T-helper 1 cell treated with Interleukin-12 subunit alpha and Interleukin-12 subunit beta and Interleukin-4 antibody, amounts not matched to agents 30 μg/mL and 1 μg/mL, for 36 hours (primary cell): ENCODE measurements around the gene PLPPR3.

Experiments used
- H3K27ac Mint-ChIP-seq: one replicate; pipeline ENCODE4 v1.8.0; 2021; ENCODE audit warnings: mild to moderate bottlenecking, mixed read lengths
- H3K27me3 Mint-ChIP-seq: one replicate; pipeline ENCODE4 v1.8.0; 2021; ENCODE audit warnings: low read depth, mixed read lengths
- H3K36me3 Mint-ChIP-seq: one replicate; pipeline ENCODE4 v1.8.0; 2021; ENCODE audit warnings: low read depth, mixed read lengths
- H3K4me1 Mint-ChIP-seq: one replicate; pipeline ENCODE4 v1.8.0; 2021; ENCODE audit warnings: low read depth, mixed read lengths
- H3K4me3 Mint-ChIP-seq: one replicate; pipeline ENCODE4 v1.8.0; 2021; ENCODE audit warnings: mild to moderate bottlenecking, moderate library complexity, mixed read lengths
- H3K9me3 Mint-ChIP-seq: one replicate; pipeline ENCODE4 v1.8.0; 2021; ENCODE audit warnings: mixed read lengths

PLPPR3 gene

DNA sequence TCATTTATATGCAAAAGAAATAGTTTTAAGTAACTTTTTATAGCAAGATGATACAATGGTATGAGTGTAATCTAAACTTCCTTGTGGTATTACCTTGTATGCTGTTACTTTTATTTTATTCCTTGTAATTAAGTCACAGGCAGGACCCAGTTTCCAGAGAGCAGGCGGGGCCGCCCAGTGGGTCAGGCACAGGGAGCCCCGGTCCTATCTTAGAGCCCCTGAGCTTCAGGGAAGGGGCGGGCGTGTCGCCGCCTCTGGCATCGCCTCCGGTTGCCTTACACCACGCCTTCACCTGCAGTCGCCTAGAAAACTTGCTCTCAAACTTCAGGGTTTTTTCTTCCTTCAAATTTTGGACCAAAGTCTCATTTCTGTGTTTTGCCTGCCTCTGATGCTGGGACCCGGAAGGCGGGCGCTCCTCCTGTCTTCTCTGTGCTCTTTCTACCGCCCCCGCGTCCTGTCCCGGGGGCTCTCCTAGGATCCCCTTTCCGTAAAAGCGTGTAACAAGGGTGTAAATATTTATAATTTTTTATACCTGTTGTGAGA, 10.2 kb downstream of the PLPPR3 start:
- Mint-ChIP-seq H3K4me1 (peaks cover 6% of the 10 kb centered on the region), H3K9me3 (peaks cover 4% of the 10 kb centered on the region), H3K36me3 (peaks cover 34% of the 10 kb centered on the region), H3K4me3 (no peak overlapping the region), H3K27ac (no peak overlapping the region), H3K27me3 (no peaks in the 10 kb centered on the region)

DNA sequence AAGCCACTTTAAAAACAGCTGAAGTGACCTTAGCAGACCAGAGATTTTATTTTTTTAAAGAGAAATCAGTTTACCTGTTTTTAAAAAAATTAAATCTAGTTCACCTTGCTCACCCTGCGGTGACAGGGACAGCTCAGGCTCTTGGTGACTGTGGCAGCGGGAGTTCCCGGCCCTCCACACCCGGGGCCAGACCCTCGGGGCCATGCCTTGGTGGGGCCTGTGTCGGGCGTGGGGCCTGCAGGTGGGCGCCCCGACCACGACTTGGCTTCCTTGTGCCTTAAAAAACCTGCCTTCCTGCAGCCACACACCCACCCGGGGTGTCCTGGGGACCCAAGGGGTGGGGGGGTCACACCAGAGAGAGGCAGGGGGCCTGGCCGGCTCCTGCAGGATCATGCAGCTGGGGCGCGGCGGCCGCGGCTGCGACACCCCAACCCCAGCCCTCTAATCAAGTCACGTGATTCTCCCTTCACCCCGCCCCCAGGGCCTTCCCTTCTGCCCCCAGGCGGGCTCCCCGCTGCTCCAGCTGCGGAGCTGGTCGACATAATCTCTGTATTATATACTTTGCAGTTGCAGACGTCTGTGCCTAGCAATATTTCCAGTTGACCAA, 10.8 kb downstream of the PLPPR3 start:
- H3K4me3 Mint-ChIP-seq = no peak overlapping the region
- H3K4me1 Mint-ChIP-seq = peaks cover 6% of the 10 kb centered on the region
- no peak overlapping the region for H3K27ac Mint-ChIP-seq
- peaks cover 30% of the 10 kb centered on the region for H3K36me3 Mint-ChIP-seq
- H3K9me3 Mint-ChIP-seq = peaks cover 3% of the 10 kb centered on the region
- no peaks in the 10 kb centered on the region for H3K27me3 Mint-ChIP-seq

DNA sequence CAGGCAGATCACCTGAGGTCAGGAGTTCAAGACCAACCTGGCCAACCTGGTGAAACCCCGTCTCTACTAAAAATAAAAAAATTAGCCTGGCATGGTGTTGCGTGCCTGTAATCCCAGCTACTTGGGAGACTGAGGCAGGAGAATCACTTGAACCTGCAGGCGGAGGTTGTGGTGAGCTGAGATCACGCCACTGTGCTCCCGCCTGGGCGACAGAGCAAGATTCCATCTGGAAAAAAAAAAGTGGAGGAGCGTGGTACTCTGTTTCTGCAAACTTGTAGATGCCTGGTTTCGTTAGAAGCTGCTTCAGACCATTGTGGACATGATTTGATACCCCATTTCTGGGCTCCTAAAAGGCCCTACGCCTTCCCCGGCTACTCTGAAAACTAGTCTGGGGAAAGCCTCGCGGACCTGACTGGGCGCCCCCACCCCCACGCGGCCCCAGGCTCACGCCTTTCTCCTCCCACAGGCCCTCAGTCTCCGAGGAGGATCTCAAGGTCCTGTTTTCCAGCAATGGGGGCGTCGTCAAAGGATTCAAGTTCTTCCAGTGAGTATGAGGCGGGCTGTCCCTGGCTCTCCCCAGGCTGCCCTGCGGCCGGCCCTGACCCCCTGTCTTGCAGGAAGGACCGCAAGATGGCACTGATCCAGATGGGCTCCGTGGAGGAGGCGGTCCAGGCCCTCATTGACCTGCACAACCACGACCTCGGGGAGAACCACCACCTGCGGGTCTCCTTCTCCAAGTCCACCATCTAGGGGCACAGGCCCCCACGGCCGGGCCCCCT, 11.5 kb downstream of the PLPPR3 start:
- H3K27ac Mint-ChIP-seq = no peak overlapping the region
- H3K4me1 Mint-ChIP-seq = peaks cover 6% of the 10 kb centered on the region
- H3K9me3 Mint-ChIP-seq = no peaks in the 10 kb centered on the region
- H3K4me3 Mint-ChIP-seq = no peak overlapping the region
- H3K27me3 Mint-ChIP-seq = no peaks in the 10 kb centered on the region
- H3K36me3 Mint-ChIP-seq = peaks cover 25% of the 10 kb centered on the region

DNA sequence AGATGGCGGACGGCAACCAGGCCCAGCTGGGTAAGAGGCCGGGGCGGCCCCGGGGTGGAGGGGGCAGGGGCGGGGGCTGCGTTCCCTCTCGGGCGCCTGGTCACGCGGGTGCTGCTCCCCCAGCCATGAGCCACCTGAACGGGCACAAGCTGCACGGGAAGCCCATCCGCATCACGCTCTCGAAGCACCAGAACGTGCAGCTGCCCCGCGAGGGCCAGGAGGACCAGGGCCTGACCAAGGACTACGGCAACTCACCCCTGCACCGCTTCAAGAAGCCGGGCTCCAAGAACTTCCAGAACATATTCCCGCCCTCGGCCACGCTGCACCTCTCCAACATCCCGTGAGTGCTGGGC, 13.4 kb downstream of the PLPPR3 start:
- Mint-ChIP-seq H3K27ac (no peak overlapping the region), H3K4me3 (no peak overlapping the region), H3K4me1 (peaks cover 6% of the 10 kb centered on the region), H3K27me3 (no peaks in the 10 kb centered on the region), H3K9me3 (no peaks in the 10 kb centered on the region), H3K36me3 (peaks cover 24% of the 10 kb centered on the region)

DNA sequence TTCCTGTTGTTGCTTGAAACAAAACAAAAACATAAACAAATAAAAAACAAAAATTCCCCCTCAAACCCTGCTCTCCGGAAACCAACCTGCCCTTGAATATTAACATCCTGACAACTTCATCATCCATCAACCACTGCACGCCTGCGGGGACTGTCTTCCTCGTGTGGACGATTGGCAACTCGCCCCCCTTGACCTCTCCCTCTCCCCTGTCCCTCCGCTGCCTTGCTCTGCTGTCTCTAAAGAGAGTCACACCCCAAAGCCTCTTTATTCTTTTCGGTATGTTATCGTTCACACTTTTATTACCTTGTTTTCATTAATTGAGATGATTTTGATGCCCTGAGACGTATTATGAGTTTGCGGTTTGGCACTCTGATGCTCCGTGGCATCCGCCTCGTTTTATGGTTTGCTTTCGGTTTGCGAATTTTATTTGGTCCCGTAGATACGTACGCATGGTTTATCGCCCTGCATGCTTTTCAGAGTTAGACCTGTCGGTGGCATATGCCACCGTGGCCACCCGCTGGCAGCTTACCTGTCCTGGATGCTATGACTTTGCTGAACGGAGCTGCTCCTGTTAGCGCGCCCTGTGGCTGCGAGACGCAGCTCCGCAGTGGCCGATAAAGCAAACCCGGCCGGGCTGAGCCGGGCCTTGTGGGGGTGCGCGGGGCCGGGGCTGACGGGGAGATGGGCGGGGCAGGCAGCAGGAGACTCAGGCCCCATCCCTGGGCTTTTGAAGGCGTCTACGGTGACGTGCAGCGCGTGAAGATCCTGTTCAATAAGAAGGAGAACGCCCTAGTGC, 13.9 kb downstream of the PLPPR3 start:
- Mint-ChIP-seq H3K4me1 (peaks cover 6% of the 10 kb centered on the region), H3K27me3 (no peaks in the 10 kb centered on the region), H3K9me3 (no peaks in the 10 kb centered on the region), H3K4me3 (no peak overlapping the region), H3K36me3 (peaks cover 26% of the 10 kb centered on the region), H3K27ac (no peak overlapping the region)

DNA sequence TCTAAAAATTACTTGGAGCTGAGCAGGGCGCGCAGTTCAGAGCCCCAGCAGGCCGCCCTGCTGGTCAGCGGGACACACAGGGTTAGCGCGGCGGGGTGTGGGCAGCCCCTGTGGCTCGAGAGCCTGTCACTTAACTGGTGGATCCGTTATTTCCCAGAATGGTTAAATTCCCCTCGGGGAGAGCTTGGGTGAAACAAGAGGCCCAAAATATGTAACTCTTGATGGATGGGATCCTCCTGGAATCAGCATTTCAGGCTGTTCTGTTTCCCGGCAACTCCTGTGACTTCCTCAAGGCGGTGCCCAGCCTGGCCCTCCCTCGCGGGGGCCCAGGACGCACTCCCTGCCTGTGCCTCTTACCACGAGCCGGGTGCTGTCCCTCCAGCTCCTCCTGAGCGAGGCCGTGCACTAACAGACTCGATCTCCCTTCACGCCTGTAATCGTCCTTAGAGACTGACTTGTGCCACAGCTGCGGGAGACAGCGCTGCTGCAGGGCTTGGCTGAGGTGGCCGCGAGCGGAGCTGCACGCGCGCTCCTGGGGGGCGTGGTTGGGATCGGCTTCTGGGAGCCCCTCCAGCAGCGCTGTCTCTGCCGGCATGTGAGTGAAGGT, 14.8 kb downstream of the PLPPR3 start:
- Mint-ChIP-seq H3K9me3 (no peaks in the 10 kb centered on the region), H3K4me3 (no peak overlapping the region), H3K36me3 (peaks cover 29% of the 10 kb centered on the region), H3K4me1 (peaks cover 8% of the 10 kb centered on the region), H3K27me3 (no peaks in the 10 kb centered on the region), H3K27ac (no peak overlapping the region)

DNA sequence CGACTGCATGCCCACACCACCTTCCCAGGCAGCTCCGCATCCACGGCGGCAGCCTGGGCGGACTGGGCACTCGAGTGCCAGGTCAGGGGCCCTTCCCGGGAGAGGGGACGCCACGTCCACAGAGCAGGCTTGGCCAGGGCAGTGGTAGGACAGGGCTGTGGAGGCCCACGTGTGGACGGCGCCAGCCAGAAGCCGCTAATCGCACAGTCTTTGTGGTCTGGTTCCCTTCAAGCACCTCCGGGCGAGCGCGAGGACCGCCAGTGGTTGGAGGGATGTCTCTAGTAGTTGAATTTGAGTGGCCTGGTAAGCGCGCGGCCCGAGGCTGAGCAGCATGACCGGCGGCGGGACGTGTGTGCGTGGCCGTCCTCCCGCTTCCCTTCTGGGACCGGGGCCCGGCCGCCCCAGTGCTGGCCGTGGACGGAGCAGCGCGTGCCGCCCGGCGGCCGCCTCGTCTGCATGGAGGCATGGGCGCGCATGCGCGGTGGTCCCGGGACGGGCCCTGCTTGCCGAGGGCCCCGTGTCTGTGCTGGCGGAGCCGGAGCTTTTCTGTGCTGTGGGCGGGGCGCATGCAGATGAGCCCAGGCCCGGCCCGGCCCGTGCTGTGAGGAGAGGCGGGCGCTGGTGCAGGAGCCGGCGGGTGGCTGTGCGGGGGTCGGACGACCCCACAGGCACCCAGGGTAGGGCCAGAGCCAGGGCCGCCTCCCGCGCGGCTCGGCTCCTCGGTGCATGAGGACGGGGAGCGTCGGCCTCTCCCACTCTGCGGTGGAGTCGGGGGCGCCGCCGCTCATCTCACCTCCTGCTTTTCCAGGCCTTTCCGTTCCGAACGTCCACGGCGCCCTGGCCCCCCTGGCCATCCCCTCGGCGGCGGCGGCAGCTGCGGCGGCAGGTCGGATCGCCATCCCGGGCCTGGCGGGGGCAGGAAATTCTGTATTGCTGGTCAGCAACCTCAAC, 15.9 kb downstream of the PLPPR3 start:
- Mint-ChIP-seq H3K9me3 (no peaks in the 10 kb centered on the region), H3K27me3 (no peaks in the 10 kb centered on the region), H3K4me1 (peaks cover 16% of the 10 kb centered on the region), H3K4me3 (no peak overlapping the region), H3K27ac (no peak overlapping the region), H3K36me3 (peaks cover 27% of the 10 kb centered on the region)

DNA sequence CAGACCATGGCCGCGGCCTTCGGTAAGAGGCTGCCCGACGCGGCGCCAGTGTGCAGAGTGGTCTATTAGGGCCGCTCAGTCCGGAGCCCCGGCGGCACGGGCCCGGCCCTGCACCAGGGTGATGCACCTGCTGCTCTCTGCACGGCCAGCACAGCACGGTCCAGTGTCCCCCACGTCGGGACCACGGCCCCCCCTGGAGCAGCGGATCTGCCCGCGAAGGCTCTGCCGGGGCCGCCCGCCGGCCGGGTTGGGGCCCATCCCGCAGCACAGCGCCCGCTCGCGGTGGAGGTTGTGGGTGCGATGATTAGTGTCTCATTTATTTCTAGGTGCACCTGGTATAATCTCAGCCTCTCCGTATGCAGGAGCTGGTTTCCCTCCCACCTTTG, 16.6 kb downstream of the PLPPR3 start:
- no peaks in the 10 kb centered on the region for H3K9me3 Mint-ChIP-seq
- H3K36me3 Mint-ChIP-seq = peaks cover 28% of the 10 kb centered on the region
- H3K4me1 Mint-ChIP-seq = peaks cover 21% of the 10 kb centered on the region
- H3K4me3 Mint-ChIP-seq = no peak overlapping the region
- H3K27ac Mint-ChIP-seq = no peak overlapping the region
- H3K27me3 Mint-ChIP-seq = no peaks in the 10 kb centered on the region

DNA sequence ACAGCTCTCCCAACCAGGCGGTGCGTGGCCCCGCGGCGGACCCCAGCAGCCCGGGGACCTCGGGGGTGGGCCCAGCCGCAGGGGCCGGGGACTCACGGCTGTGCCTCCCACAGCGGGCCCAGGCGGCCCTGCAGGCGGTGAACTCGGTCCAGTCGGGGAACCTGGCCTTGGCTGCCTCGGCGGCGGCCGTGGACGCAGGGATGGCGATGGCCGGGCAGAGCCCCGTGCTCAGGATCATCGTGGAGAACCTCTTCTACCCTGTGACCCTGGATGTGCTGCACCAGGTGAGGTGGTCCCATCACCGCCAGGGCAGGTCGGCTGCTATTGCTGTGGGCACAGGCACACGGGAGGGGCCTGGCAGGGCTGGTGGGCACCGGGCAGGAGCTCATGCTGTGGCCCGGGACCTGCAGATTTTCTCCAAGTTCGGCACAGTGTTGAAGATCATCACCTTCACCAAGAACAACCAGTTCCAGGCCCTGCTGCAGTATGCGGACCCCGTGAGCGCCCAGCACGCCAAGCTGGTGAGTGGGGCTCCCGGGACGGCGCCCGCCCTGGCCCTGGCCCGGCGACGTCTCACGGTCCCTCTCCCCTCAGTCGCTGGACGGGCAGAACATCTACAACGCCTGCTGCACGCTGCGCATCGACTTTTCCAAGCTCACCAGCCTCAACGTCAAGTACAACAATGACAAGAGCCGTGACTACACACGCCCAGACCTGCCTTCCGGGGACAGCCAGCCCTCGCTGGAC, 17.2 kb downstream of the PLPPR3 start:
- H3K27me3 Mint-ChIP-seq = no peaks in the 10 kb centered on the region
- H3K36me3 Mint-ChIP-seq = peaks cover 30% of the 10 kb centered on the region
- no peaks in the 10 kb centered on the region for H3K9me3 Mint-ChIP-seq
- no peak overlapping the region for H3K27ac Mint-ChIP-seq
- H3K4me3 Mint-ChIP-seq = no peak overlapping the region
- H3K4me1 Mint-ChIP-seq = peaks cover 27% of the 10 kb centered on the region

DNA sequence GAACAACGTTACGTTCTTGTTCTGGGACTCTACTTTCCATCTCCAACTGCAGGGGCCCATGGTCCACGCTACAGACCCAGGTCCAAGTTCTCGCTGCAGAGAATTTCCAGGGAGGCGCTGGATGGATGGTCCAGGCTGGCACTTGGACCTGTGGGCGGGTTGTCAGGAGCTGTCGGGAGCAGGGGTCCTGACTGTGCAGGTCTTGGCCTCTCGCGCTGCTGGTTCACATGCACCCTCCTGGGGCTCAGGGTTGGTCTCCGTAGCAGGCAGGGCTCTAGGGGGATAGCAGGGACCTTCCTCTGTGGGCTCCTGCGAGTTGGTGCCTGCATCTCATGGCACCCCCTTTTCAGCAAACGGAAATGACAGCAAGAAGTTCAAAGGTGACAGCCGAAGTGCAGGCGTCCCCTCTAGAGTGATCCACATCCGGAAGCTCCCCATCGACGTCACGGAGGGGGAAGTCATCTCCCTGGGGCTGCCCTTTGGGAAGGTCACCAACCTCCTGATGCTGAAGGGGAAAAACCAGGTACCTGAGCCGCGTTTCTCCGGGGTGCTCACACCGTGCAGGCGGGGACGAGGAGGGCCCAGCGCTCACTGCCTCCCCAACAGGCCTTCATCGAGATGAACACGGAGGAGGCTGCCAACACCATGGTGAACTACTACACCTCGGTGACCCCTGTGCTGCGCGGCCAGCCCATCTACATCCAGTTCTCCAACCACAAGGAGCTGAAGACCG, 17.9 kb downstream of the PLPPR3 start:
- H3K27ac Mint-ChIP-seq = no peak overlapping the region
- H3K4me1 Mint-ChIP-seq = peaks cover 34% of the 10 kb centered on the region
- H3K4me3 Mint-ChIP-seq = no peak overlapping the region
- no peaks in the 10 kb centered on the region for H3K27me3 Mint-ChIP-seq
- peaks cover 34% of the 10 kb centered on the region for H3K36me3 Mint-ChIP-seq
- H3K9me3 Mint-ChIP-seq = no peaks in the 10 kb centered on the region

DNA sequence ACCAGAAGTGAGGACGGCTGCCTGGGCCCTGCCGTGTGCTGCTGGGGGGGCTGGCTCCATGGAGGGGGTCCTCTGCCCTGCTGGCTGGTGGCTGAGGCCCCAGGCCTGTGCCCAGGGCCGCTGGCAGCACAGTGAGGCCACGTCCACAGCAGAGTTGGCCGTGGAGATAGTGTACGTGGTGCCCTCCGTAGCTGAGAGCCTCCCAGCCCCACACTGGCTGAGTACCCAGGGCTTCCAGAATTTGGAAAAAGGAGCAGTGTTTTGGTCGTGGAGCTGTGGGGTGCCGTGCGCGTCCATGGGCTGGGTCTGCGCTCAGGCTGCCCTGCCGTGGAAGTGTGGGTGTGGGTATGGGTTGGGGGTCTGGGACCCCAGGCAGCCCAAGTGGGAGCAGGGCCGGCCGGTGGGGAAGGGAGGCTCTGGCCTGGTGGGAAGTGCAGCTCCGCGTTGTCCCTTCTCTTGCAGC, 18.6 kb downstream of the PLPPR3 start:
- H3K4me1 Mint-ChIP-seq = peaks cover 34% of the 10 kb centered on the region
- no peaks in the 10 kb centered on the region for H3K9me3 Mint-ChIP-seq
- no peaks in the 10 kb centered on the region for H3K27me3 Mint-ChIP-seq
- H3K4me3 Mint-ChIP-seq = no peak overlapping the region
- peaks cover 35% of the 10 kb centered on the region for H3K36me3 Mint-ChIP-seq
- H3K27ac Mint-ChIP-seq = no peak overlapping the region

DNA sequence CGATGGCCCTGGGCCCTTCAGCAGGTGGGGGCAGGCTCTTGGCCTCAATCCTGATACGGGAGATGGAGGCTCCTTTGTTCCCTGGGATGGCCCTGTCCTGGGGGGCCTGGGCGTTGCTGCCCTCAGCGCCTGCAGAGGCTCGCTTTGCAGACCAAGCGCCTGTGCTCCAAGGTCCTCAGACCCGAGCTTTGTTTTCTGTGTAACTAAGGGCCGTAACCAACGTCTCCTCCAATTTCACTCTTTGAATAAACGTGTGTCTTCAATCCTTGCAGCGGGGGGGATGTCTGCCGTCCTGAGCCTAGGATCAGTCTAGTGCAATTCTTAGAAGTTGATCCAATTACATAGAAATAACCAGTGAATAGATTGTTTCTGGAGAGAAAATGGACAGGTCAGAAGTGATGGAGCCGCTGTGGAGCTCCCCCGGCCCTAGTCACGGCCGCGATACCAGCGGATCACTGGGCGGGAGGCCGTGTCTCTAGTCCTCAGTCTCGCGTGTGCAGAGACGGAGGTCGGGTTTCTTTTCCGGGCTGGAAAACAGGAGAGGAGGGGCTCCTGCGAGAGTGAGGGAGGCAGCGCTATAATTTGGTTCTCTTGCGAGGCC, 19.2 kb downstream of the PLPPR3 start:
- Mint-ChIP-seq H3K4me1 (peaks cover 31% of the 10 kb centered on the region), H3K9me3 (no peaks in the 10 kb centered on the region), H3K4me3 (no peak overlapping the region), H3K27ac (no peak overlapping the region), H3K27me3 (no peaks in the 10 kb centered on the region), H3K36me3 (peaks cover 32% of the 10 kb centered on the region)
